Stimulated activated memory B cell treated with anti-CD40 and anti-IgM and Interleukin-4, amounts not matched to agents 10 μg/mL and 1 μg/mL and 100 μg/mL, for 72 hours (primary cell): Measurements from ENCODE around the gene PRRX2.
A peak's percentile ranks its signal among the peaks of the same experiment; 100 is the strongest.

Experiments
- ATAC-seq: fragments of 150-1000 bp; cut with Tn5 transposase; 2 replicates; pipeline ENCODE4 v1.10.0; 2021
- H3K27ac Mint-ChIP-seq: one replicate; pipeline ENCODE4 v1.8.0; 2022; ENCODE audit warnings: mild to moderate bottlenecking, mixed read lengths
- H3K27me3 Mint-ChIP-seq: one replicate; pipeline ENCODE4 v1.8.0; 2022; ENCODE audit warnings: mixed read lengths
- H3K36me3 Mint-ChIP-seq: one replicate; pipeline ENCODE4 v1.8.0; 2022; ENCODE audit warnings: mixed read lengths
- H3K4me1 Mint-ChIP-seq: one replicate; pipeline ENCODE4 v1.8.0; 2022; ENCODE audit warnings: mixed read lengths
- H3K4me3 Mint-ChIP-seq: one replicate; pipeline ENCODE4 v1.8.0; 2022; ENCODE audit warnings: mild to moderate bottlenecking, moderate library complexity, mixed read lengths
- H3K9me3 Mint-ChIP-seq: one replicate; pipeline ENCODE4 v1.8.0; 2022; ENCODE audit warnings: mixed read lengths

PRRX2 gene

DNA sequence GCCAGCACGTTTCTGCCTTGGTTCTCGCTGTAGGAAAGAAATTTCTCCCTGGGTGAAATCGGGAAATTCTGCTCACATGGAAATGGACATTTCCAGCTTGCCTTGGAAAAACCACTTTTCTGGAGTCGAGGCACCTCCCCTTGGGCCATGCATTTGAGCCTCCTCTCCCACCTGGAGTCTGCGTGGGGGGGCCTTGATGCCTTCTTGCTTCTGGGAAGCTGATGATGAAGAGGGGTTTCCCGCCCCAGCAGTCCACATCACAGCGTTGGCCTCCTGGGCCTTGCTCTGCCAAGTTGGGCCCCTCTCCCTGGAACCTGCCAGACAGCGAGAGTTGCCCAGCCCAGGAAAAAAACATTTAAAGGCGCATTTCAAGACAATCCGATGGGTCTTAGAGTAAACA is 21.7 kb upstream of the PRRX2 start:
- H3K27ac Mint-ChIP-seq = no peak overlapping the region
- peaks cover 8% of the 10 kb centered on the region for H3K9me3 Mint-ChIP-seq
- no peaks in the 10 kb centered on the region for H3K36me3 Mint-ChIP-seq
- H3K27me3 Mint-ChIP-seq = peaks cover 24% of the 10 kb centered on the region
- H3K4me1 Mint-ChIP-seq = peaks cover 25% of the 10 kb centered on the region
- H3K4me3 Mint-ChIP-seq = no peak overlapping the region
- ATAC-seq = no peak

DNA sequence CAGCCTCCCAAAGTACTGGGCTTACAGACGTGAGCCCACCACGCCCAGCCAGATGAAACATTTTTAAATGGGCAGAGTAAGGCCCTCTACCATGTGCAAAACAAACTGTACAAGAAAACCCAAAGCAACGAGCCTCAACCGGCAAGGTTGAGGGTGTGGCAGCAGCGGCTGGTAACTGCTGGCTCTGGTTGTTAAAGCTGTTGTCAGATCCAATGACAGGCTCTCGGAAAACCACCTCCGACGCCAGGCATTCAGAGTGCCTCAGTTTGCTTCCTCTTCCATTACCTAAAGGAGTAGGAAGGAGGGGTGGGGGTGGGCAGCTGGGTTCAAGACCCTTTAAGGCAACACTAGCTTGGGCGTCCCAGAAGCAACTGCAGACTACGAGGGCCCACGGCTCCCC is 21.1 kb upstream of the PRRX2 start:
- no peaks in the 10 kb centered on the region for H3K36me3 Mint-ChIP-seq
- peaks cover 24% of the 10 kb centered on the region for H3K27me3 Mint-ChIP-seq
- no peak overlapping the region for H3K27ac Mint-ChIP-seq
- H3K9me3 Mint-ChIP-seq = peaks cover 8% of the 10 kb centered on the region
- H3K4me3 Mint-ChIP-seq = no peak overlapping the region
- peaks cover 23% of the 10 kb centered on the region for H3K4me1 Mint-ChIP-seq
- ATAC-seq = no peak

DNA sequence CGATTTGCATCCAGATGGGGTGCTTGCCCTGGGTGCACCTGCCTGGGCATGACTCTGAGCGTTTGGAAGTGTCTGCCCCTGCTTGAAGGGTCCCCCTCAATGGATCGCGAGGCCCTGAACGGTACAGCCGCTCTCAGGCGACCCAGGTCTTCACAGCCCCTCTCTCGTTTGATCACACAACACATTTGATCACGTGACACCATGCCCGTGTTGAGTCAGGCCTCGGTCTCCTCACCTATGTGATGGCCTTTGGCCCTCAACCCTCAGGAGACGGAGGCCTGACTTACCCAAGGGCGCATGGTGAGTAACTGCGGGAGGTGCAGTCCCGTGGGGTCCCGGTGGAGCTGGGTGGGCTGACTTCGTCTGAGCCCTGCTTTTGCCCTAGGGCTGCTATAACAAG is 20.5 kb upstream of the PRRX2 start:
- Mint-ChIP-seq H3K27me3 (peaks cover 24% of the 10 kb centered on the region), H3K4me1 (peaks cover 17% of the 10 kb centered on the region), H3K9me3 (peaks cover 8% of the 10 kb centered on the region), H3K36me3 (no peaks in the 10 kb centered on the region), H3K27ac (no peak overlapping the region), H3K4me3 (no peak overlapping the region)
- ATAC-seq = no peak

DNA sequence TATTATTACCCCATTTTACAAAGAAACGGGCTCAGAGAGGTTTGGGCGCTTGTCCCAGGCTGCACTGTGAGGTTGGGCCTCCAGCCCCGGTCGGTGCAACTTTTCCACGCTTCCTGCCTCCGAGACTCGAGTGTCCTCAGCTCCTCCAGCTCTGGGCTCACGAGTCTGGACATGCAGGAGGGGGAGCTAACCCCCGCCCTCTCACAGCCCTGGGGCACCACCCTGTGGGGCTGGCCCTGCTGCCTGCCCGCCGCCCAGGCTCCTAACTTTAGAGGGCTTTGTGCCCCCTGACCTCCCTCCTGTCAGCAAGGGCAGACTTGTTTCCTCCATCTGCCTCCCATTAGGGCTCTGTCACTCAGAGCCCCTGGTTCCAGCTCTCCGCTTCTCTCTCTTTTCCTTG is 19.2 kb upstream of the PRRX2 start:
- H3K9me3 Mint-ChIP-seq = peaks cover 8% of the 10 kb centered on the region
- H3K4me1 Mint-ChIP-seq = peaks cover 4% of the 10 kb centered on the region
- no peaks in the 10 kb centered on the region for H3K36me3 Mint-ChIP-seq
- no peak for ATAC-seq
- no peak overlapping the region for H3K27ac Mint-ChIP-seq
- H3K4me3 Mint-ChIP-seq = no peak overlapping the region
- peaks cover 24% of the 10 kb centered on the region for H3K27me3 Mint-ChIP-seq

DNA sequence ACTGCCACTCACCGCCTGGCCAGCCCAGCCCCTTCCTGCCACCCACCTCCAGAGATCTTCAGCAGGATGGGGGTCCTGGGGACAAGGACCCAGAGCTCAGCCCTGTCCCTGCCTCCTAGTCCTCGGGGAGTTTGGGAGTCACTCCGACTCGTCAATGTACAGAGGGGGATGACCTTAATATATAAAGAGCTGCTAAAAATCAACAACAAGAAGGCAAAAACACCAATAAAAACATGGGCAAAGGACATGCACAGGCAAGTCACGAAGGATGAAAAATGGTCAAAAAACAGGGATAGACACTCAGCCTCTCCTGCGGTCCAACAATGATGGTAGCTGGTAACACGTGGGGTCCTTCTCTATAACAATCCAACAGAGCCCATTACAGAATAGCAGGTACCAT is 18.8 kb upstream of the PRRX2 start:
- no peak for ATAC-seq
- Mint-ChIP-seq H3K9me3 (peaks cover 8% of the 10 kb centered on the region), H3K36me3 (no peaks in the 10 kb centered on the region), H3K27me3 (peaks cover 24% of the 10 kb centered on the region), H3K27ac (no peak overlapping the region), H3K4me3 (no peak overlapping the region), H3K4me1 (no peaks in the 10 kb centered on the region)

DNA sequence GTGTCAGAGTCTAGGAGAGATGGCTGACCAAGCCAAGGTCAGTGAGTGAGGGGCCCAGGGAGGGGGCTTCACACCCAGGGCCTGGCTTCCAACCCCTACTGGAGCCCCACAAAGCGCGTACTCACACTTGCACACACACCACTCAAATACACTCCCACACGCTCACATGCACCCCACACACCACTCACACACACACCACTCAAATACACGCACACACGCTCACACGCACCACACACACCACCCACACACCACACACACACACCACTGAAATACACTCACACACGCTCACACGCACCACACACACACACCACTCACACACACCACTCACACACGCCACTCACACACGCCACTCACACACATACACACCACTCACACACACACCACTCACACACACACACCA is 17.8 kb upstream of the PRRX2 start:
- peaks cover 24% of the 10 kb centered on the region for H3K27me3 Mint-ChIP-seq
- no peaks in the 10 kb centered on the region for H3K36me3 Mint-ChIP-seq
- H3K27ac Mint-ChIP-seq = no peak overlapping the region
- H3K4me1 Mint-ChIP-seq = no peaks in the 10 kb centered on the region
- no peak for ATAC-seq
- peaks cover 8% of the 10 kb centered on the region for H3K9me3 Mint-ChIP-seq
- no peak overlapping the region for H3K4me3 Mint-ChIP-seq

DNA sequence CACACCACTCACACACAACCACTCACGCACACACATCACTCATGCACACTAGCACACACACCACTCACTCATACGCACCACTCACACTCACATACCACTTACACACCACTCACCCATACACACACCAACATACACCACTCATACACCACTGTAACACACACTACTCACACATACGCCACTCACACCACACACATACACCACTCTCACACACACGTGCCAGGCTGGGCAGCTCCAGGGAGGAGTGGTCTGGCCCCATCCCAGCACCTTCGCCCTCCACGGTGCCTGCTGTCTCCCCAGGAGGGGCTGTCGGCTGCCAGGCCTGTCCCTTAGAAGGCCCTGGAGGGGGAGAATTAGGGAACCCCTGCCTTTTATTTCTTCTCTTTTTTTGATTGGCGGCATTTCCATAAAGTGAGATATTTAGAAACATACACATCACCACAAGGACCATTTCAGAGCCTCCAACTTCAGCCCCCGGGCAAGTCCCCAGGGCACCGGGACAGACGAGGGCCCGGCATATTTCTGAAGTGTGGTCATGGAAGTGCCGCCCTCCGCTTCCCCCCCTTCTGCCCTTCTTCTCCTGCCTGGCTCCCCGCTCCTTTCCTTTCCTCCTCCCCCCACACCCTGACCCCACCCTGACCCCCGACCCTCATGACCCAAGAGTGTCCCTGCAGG is 17.2 kb upstream of the PRRX2 start:
- H3K27ac Mint-ChIP-seq = no peak overlapping the region

DNA sequence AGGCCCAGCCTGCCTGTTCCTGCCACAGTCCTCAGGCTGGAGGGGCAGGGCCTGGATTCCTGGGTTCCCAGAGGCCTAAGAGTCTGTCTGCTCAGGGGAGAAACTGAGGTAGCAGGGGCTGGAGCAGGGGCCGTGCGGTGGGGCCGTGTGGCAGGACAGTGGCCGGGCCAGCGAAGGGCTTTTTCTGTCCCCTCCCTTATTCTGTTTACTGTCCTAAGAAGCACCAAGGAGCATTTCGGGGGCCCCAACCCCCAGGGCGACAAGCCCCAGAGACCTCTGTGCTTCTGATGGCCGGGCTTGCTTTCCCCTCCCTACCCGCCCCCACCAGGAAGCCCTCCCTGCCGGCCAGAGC is 16.7 kb upstream of the PRRX2 start:
- Mint-ChIP-seq H3K9me3 (peaks cover 8% of the 10 kb centered on the region), H3K27ac (no peak overlapping the region), H3K4me1 (no peaks in the 10 kb centered on the region), H3K36me3 (no peaks in the 10 kb centered on the region), H3K4me3 (no peak overlapping the region), H3K27me3 (peaks cover 24% of the 10 kb centered on the region)
- no peak for ATAC-seq

More for the DNA sequence above, 17.2 kb upstream of the PRRX2 start:
- Mint-ChIP-seq H3K9me3 (peaks cover 8% of the 10 kb centered on the region), H3K4me3 (no peak overlapping the region), H3K36me3 (no peaks in the 10 kb centered on the region), H3K27me3 (peaks cover 24% of the 10 kb centered on the region), H3K4me1 (no peaks in the 10 kb centered on the region)
- ATAC-seq = no peak

DNA sequence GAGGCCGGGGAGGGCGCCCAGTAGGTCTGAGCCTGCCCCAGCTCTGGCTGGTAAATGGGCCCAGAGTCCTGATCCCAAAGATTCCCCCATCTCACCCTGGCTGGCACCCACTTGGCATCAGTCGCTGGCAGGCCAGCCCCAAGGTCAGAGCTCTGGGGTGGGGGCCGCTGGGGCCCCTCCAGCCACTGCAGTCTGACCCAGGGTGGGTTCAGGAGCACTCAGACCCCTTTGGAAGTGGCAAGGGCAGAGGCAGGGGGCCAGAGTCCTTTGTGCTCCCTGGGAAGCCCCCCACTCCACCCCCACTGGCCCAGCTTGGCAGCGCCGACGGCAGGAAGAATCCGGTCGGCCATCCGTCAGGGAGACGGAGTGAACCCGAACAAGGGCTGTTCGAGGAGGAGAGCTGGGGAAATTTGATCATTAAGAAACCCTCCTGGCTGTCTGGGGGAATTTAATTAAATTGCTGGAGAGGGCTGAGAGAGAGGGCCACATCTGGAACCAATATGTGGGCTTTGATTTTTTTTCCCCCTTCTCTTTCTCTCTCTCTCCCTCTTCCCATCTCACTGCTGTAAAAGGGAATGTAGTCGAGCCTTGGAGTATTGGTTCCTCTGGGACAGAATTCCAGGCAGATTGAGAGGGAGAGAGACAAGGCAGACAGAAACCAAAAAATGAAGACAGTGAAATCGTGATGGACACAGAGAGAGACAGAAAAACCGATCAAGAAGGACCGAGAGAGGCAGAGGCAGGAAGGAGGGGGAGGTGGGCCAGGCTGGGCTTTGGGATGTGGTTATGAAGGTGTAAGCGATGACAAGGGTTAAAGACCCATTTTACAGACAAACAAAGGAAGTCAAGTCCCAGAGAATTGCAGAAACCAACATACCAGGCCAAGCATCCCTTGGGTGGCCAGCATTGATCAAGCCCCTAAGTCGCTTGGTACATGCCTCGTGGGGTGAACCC is 15.4 kb upstream of the PRRX2 start:
- peaks cover 8% of the 10 kb centered on the region for H3K9me3 Mint-ChIP-seq
- no peak overlapping the region for H3K4me3 Mint-ChIP-seq
- no peak overlapping the region for H3K27ac Mint-ChIP-seq
- no peak for ATAC-seq
- no peaks in the 10 kb centered on the region for H3K4me1 Mint-ChIP-seq
- H3K36me3 Mint-ChIP-seq = no peaks in the 10 kb centered on the region
- H3K27me3 Mint-ChIP-seq = peaks cover 24% of the 10 kb centered on the region

DNA sequence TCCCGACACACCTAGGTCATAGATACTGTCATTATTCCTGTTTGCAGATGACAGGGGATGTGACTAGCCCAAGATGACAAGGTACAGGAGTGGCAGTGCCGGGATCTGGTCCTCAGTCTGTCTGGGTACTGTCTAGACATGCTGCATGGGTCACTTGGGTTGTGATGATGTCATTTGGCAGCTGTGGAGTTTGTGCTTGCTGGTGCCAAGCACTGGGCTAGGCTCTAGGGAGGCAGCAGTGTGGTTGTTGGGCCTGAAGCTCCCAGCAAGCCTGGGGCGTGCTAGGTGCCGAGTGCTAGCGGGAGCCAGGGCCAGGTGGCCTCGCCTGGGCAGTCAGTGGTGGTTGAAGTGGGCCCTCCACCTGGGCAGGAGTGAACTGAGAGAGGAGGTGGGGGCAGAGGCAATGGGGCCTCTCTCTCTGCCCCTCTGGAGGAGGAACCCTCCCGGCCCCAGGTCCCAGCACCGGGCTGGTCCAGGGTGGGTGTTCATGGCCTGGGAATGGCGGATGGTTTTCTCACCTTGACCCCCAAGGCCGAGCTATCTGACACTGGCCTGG is 14.7 kb upstream of the PRRX2 start:
- Mint-ChIP-seq H3K4me3 (no peak overlapping the region), H3K36me3 (no peaks in the 10 kb centered on the region), H3K4me1 (no peaks in the 10 kb centered on the region), H3K27me3 (peaks cover 26% of the 10 kb centered on the region), H3K27ac (no peak overlapping the region), H3K9me3 (peaks cover 8% of the 10 kb centered on the region)
- ATAC-seq = peak; percentile 31

DNA sequence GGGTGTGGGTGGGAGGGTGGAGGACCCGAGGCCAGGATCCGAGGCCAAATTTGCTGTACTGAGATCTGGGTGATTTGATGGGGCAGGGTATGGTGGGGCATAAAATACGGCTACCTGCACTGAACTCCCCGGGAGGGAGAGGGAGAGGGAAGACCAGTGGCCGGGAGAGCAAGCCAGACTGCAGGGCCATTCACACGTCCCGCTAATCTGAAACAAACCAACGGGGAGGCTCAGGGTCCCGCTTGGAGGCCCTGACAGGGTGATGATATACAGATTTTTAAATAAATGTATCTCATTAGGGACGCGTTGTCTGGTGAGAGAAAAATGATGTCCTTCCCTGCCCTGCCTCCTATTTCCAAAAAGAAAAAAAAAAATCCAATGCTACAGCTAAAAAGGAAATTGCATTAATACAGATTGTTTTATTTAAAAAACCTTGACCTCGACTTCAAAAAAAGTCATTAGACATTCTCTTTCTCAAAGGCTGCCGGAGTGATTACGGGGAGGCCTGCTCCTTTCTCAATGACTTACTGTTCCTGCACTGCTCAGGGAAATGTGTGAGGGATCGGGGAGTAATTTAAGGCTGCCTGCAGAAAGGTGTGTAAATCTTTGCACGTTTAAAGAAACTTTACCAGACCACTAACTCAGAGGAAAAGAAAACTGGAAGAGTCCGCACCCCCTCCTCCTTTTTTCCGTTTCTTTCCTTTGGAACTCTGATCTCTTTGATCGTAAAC is 11.5 kb upstream of the PRRX2 start:
- Mint-ChIP-seq H3K4me1 (no peaks in the 10 kb centered on the region), H3K27ac (no peak overlapping the region), H3K36me3 (no peaks in the 10 kb centered on the region), H3K27me3 (peaks cover 10% of the 10 kb centered on the region), H3K9me3 (no peaks in the 10 kb centered on the region), H3K4me3 (no peak overlapping the region)
- ATAC-seq = no peak

DNA sequence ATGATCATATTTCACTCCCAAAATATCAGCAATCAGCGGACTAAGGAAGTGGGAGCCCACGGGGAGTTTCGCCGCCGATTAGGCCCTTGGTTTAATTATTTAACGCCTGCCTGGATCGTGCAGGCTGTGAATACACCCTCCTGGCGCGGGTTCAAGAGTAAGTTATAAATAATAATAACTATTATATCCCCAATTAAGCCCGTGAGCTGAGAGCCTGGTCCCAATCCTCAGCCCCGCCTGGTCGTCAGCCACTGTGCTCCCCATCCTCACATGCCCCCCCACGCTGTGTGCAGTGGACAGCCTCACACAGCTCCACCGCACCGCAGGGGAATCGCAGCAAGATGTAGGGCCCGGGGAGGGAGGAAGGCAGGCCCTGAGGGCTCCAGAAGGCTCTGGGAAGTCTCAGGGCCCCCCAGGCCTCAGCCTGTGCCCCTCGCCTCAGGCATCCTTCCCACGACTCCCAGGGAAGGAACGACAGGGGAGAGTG is 10.8 kb upstream of the PRRX2 start:
- ATAC-seq = no peak
- Mint-ChIP-seq H3K4me3 (no peak overlapping the region), H3K4me1 (no peaks in the 10 kb centered on the region), H3K27ac (no peak overlapping the region), H3K36me3 (no peaks in the 10 kb centered on the region), H3K9me3 (no peaks in the 10 kb centered on the region), H3K27me3 (peaks cover 10% of the 10 kb centered on the region)

DNA sequence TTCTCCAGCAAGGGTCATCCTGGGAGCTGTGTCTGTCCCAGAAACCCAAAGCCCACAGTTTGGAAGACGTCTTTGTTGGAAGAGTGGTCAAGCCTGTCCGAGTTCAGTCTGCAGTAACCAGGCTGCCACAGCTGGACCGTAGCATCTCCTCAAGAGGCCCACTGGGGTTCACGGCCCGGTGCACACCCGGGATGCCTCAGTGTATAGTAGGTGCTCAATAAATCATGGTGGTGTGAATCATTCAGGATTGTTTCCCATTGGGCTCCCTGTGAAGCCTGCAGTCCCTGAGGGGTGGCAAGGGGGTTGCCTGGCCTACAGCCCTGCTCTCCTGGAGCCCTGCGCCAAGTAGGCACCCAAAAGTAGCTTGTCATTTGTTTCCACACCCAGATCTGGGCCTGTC is 10.3 kb upstream of the PRRX2 start:
- no peaks in the 10 kb centered on the region for H3K9me3 Mint-ChIP-seq
- H3K4me3 Mint-ChIP-seq = no peak overlapping the region
- H3K27me3 Mint-ChIP-seq = peaks cover 16% of the 10 kb centered on the region
- no peaks in the 10 kb centered on the region for H3K36me3 Mint-ChIP-seq
- no peak overlapping the region for H3K27ac Mint-ChIP-seq
- no peaks in the 10 kb centered on the region for H3K4me1 Mint-ChIP-seq
- ATAC-seq = no peak

DNA sequence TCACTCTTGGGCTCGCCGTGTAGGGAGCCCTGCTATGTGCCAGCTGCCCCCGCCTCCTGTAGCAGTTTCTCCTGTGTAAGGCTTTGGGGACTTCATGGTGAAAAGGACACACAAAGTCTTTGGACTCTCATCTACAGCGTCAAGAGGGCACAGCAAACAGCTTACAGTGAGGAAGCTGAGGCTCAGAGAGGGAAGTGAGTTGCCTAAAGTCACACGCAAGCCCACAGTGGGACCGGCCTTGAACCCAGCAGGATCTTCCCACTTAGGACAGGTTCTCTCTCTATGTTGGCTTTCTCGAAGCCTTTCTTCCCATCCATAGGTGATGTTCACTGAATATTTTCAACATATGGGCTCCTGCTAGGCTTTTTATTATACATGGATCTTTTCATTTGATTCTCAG is 9.8 kb upstream of the PRRX2 start:
- ATAC-seq = no peak
- no peak overlapping the region for H3K27ac Mint-ChIP-seq
- H3K36me3 Mint-ChIP-seq = no peaks in the 10 kb centered on the region
- H3K4me3 Mint-ChIP-seq = no peak overlapping the region
- H3K4me1 Mint-ChIP-seq = no peaks in the 10 kb centered on the region
- peaks cover 21% of the 10 kb centered on the region for H3K27me3 Mint-ChIP-seq
- no peaks in the 10 kb centered on the region for H3K9me3 Mint-ChIP-seq

DNA sequence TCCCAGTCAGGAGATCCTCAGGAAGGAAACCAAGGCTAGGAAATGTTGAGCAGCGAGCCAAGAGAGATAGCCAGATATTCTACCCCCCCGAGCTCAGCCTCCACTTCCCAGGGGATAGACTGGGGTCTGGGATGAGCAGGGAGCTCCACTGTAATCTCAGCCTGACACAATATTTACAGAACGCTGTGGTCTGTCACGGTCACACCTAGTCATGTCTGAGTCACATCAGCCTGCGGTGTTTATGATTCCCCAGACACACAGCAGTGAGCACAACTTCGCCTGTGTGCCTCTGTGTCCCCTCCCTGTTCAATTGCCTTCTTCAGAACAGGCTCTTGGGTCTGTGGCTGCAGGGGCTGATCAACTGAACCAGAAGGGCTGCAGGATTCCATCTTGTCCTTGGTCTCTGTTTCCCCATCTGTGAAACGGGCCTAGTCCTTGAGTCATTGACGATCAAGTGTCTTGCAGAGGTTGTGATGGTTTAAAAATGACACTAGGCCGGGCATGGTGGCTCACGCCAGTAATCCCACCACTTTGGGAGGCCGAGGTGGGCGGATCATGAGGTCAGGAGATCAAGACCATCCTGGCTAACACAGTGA is 8.6 kb upstream of the PRRX2 start:
- Mint-ChIP-seq H3K4me3 (no peak overlapping the region), H3K9me3 (no peaks in the 10 kb centered on the region), H3K4me1 (no peaks in the 10 kb centered on the region), H3K27ac (no peak overlapping the region), H3K36me3 (no peaks in the 10 kb centered on the region), H3K27me3 (peaks cover 27% of the 10 kb centered on the region)
- ATAC-seq = no peak
